Sigmoid colon (tissue), 4 donors: ENCODE measurements around the gene NTRK3.

ENCODE experiments used
- CTCF ChIP-seq, 4 experiments: fragments of 450-650 bp in 3 of 4; fragments of 200-600 bp in 1 of 4; IDR thresholded peaks; one replicate each; pipeline ENCODE4 v1.5.1; 2016 to 2019; ENCODE audit warnings: antibody characterized with exemption in 4 of 4, mild to moderate bottlenecking in 3 of 4, moderate library complexity in 2 of 4
- POLR2AphosphoS5 ChIP-seq, 4 donors: sonication (generic); formaldehyde crosslinking; IDR thresholded peaks; one replicate each; pipeline ENCODE4 v1.6.1; 2017; ENCODE audit warnings: antibody characterized with exemption in 4 of 4

GRCh38 chr15:87967951-87968350 lies 288.6 kb downstream of the NTRK3 start:
- no peak for TF ChIP-seq CTCF (IDR thresholded peaks at IDR 0.05)
- no peak for TF ChIP-seq POLR2AphosphoS5 (IDR thresholded peaks at IDR 0.05)
